HG03571 (cell line): ENCODE measurements around the gene S100A6.
"Not testable (repeated sequence)": the region's sequence is repeated elsewhere in the genome, so short reads cannot be mapped to it uniquely, and the experiment has no call there.

ENCODE experiments used
- ATAC-seq: cut with Tn5 transposase; IDR thresholded peaks from one replicate; pipeline ENCODE4 v1.9.1; 2021; ENCODE audit not compliant: unreplicated experiment

The S100A6 gene

DNA sequence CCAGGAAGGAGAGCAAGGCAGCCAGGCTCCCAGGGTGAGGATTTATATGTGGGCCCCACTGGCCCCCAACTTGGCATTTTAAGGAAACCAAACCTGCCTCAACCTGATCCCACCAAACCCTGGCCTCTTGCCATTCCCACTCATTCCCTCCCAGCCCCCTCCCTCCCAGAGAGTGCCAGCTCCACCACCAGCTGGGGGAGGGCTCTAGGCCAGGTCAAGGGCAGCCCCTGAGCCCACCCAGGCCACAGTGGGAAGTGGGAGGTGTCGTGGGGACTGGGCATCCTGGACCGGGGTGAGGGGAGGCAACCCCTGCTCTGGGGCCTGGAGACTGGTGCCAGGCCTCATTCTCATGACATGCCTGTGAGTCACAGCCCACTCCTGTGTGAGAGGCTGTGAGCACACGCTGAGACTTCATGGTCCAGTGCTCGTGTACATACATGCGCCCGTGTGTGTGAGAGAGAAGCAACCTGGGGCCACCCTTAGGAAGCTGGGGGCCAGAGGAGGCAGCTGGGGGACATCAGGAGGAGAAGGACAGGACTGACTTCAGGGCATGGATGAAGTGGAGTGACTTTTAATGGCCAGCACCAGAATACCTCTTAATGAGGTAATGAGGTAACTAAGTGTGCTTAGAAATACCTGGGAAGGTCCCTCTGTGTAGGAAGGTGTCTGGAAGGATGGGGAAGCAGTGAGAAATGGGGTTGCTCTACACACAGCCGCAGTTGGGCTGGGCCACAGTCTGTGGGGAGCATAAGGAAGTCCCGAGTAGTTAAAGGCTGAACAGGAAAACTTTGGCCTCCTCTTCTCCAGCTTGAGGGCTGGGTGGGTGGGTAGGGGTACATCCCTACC, 30.0 kb upstream of the S100A6 start, which contains the start of gene S100A2:
Gene S100A2, minus strand, starts transcription at position 316 of the 846 bp plus-strand sequence. CDS start 1,967 bp downstream, outside the sequence.
- ATAC-seq, result no peak

DNA sequence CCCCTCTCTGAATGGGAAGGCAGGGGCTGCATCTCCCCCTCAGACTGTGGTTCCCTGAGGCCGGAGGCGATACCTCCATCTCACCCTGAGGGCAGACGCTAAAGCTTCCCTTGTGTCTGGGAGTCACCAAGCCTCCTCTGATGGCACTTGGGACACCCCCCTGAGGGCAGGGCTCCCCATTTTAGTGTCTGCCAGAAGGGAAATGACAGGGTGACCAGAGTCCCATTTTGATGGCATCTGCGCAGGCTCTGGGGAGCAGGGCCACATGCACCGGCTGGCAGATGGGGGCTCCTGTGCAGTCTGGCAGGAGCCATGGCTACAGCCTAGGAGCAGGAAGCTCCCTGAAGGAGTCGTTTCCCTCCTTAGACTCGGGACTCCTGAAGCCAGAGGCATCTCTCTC, 28.2 kb upstream of the S100A6 start:
- no peak for ATAC-seq

DNA sequence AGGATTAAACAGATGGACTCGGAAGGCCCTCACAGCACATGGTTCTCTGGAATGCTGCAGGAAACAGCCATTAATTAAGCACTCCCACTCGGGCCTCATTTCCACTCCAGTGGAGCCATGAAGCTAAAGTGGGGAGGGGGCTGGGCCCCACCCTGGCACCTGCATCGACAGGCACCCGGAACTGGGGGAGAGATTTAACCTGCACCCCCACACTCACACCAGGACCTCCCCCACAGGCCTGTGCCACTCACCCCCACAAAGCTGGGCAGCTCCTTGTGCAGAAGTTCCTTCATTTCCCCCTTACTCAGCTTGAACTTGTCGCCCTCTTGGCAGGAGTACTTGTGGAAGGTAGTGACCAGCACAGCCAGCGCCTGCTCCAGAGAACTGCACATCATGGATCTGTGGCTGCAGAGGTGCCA, 27.7 kb upstream of the S100A6 start:
- ATAC-seq, result no peak

DNA sequence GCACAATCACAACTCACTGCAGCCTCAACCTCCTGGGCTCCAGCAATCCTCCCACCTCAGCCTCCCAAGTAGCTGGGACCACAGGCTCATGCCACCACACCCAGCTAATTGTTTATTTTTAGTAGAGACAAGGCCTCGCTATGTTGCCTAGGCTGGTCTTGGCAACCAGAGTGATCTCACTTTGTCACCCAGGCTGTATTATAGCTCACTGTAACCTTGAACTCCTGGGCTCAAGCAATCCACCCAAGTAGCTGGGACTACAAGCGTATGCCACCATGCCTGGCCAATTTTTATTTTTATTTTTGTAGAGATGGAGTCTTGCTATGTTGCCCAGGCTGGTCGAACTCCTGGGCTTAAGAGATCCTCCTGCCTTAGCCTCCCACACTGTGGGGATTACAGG, 26.2 kb upstream of the S100A6 start:
- not testable (repeated sequence) for ATAC-seq

DNA sequence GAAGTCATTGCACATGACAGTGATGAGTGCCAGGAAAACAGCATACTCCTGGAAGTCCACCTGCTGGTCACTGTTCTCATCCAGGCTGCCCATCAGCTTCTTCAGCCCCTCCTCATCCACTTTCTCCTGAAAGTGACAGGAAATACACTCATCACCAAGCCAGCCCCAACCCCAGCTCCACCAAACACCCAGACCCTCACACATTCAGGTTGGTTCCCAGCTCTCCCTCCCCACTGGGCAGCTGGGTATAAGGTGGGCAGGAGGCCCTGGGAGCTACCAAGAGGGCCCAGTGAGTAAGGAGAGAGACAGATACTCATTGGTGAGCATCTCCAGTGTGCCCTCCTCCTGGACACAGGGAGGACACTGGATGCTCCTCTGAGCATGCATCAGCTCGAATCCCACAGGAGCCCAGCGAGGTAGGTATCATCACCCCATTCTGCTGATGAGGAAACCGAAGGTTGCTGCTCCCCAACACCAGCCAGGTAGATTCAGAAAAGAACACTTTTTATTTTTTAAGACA, 25.7 kb upstream of the S100A6 start:
- no peak for ATAC-seq

DNA sequence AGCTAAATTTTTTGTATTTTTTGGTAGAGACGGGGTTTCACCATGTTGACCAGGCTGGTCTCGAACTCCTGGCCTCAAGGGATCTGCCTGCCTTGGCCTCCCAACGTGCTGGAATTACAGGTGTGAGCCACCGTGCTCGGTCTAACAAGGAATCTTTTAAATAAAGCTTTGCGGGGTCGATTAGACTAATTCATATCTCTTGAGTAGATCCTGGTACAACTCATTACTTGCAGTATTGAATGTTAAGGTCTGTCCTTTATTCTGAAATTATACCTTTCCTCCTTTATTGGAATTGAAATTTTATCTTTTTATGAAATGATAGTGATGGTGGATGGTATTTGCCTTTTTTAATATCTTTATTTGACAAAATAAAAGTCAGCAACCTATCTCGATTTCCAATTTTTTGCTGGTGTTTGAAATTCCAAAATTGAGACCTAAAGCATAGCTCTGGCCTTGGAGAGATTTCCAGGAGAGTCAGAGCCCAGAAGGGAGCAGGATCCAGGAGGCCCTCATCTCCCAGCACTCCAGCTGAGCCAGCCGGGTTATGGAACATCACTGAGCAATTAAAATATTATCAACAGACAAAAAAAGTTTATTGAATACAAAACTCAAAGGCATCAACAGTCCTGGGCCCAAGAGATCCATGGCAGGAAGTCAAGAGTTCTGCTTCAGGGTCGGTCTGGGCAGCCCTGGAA, 25.1 kb upstream of the S100A6 start:
- ATAC-seq, result no peak

DNA sequence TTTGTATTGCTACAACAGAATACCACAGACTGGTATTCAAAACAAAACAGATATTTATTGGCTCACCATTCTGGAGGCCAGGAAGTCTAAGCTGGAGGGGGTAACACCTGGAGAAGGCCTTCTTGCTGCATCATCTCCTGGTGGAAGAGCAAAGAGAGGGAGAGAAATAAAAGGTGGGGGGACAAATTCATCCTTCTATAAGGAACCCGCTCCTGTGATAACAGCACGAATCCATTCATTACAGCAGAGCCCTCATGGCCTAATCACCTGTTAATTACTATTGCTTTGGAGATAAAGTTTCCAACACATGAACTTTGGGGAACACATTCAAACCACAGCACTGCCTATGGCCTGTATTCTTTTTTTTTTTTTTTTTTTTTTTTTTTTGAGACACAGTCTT, 24.4 kb upstream of the S100A6 start:
- ATAC-seq, result no peak

DNA sequence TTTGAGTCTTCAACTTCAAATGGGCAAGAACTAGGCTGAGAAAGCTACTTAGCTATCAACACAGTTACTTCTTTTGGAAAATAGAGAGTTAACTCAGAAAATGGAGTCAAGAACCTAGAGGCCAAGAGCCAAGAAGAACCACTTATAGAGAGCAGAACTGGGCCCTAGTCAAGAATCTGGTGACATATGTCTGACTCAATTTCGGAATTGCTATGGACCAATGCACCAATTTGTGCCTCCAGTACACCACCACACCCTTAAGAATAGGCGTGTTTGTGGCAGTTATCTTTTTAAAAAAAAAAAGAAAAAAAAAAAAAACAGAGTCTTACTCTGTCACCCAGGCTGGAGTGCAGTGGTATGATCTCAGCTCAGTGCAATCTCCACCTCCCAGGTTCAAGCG, 22.1 kb upstream of the S100A6 start:
- no peak for ATAC-seq

DNA sequence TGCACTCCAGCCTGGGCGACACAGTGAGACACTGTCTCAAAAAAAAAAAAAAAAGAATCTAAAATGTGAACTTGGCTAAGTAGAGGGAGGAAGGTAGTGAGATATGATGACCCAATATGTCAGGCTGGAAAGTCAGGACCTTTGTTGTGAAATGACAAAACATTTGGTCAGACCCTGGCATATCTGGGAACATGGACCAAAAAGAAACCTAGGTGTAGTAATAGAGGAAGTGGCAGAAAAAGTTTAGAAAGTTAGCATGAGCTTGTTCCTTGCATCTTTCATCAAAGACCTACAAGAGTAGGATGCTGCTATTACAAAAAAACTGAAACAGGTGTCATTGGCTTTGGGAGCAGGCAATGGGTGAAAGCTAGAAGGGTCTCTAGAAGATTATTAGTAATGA, 20.6 kb upstream of the S100A6 start:
- no peak for ATAC-seq

DNA sequence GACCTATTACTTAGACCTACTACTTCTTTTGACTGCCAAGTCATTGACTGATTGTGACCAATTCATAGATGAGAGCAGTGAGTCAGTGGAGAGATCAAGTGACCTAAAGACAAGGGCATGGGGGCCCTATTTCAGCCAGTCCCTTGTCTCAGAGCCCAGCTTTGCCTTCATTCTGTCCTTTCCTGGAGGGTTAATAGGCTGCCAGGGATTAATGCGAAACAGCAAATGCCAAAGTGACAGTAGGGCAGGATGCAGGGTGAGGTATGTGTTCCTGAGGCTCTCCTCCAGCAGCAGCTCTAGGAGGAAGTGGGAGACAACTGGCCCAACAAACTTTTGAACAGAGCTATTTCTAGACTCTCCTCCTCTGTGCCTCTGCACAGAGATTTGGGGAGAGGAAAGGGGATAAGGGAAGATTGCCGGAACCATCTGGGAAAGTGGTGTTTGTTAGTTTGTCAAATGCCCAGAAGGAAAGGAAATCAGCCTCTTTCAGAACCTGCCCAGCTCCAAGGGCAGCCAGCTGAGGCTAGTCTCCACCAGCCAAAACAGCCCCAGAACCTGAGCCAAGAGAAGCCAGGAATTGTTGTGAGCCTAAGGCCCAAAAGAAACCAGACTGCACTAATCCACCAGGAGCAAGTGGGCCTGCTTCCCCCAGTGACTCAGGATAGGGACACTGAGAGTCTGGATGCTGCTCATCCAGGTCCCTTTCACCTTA, 18.2 kb upstream of the S100A6 start:
- ATAC-seq, result no peak

DNA sequence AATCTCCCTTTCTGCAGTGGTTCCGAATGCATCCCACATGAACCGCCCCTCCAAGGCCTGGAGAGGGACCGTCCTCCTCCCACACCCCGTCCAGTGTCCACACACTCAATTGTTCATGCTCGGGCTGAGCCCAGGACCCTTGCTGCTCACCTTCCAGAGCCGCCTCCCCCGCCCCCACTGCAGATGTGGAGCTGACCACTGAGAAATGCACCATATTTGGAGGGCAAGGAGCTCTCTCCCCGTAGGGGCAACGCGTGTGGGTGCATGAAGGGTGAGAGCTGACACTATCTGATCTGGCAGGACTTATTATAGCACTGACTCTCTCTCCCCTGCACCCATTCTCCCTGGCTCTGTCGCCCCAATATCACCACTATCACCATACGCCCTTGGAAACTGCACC, 17.3 kb upstream of the S100A6 start:
- ATAC-seq, result no peak

DNA sequence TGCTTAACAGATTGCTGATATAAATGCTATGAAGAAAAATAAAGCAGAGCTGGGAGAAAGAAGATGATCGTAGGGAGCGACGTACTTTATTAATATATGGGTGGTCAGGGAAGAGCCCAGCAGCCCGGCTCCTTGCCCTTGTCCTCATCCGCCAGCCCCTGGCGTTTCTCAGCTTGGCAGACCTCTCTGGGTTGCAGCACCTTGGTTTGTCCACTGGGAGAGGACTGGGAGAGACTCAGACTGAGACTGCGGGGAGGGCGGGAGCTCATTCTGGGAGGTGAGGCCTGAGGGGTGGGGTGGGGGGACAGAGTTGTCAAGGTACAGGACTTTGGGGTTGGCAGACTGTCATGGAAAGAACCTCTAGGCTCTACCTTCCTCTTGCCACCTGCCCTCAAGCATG, 16.5 kb upstream of the S100A6 start:
- no peak for ATAC-seq

DNA sequence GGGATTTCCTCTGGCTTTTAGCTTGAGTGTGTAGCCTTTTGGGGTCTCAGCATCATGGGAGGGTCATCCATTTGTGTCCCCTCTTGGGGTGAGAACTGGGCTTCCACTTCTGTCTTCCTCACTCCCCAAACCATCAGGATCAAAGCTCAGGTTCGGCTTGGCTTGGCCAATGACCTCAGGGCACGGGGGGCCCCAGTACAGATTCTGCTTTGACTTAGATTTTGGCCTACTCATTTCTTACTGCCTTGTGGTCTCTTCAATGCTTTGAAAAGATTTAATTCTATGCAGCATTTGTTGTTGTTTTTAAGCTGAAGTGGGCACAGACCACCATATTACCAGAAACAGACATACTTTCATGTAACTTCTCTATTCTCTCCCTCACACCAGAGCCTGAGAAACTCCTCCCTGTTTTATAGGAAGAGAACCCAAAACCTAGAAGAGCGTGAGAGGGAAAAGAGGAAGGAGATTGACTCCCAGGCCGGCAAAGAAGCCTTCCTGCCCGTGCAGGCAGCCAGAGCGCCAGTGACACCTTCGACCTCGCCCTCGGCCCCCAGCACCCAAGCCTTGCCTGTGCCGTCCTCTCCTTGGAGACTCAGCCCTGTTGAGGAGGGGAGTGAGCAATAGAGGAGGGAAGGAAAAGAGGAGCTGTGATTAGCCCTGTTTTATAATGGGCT, 15.2 kb upstream of the S100A6 start:
- no peak for ATAC-seq

DNA sequence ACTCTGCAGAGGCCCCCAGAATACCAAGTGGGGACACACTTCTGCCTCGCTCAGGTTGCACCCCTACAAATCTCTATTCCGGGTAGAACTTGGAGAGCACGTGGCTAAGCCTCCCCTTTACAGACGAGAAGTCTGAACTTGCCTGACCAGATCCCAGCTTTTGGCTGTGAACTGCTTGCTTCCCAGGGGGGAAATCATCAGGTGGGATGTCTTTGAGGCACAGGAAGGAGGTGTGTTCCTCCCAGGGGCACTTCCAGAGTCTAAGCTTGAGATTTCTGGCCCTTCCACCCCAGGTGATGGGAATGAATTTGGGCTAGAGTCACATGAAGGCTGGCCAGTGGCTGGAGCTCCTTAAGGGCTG, 14.6 kb upstream of the S100A6 start:
- ATAC-seq, result no peak

DNA sequence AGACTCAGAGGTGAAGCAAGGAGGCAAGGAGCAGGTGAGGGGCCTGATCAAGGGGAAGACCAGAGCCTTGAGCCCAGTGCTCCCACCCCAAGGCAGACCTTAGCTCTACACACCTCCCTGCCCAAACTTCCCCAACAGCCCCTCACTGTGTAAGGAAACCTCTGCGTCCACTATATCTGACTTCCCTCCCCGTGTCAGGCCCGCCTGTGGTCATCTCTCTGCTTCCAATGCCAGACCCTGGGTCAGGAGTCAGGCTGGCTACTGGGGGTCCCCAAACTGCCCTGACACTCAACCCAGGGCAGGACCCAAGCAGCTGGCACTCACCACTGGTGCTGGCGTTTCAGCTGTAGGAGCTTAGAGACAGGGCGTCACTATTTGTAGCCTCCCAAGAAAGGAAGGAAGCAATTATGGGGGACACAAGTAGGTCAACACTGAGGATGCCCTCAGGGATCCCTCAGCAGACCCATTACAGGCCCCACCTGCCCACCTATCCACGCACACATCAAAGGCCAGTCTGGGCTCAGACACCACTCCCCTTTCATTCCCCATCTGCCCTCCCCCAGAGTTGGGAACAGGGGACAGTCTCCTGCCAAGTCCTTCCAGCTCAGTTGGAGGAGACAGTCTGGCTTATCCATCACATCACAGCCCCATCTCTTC, 14.1 kb upstream of the S100A6 start:
- ATAC-seq, result no peak

DNA sequence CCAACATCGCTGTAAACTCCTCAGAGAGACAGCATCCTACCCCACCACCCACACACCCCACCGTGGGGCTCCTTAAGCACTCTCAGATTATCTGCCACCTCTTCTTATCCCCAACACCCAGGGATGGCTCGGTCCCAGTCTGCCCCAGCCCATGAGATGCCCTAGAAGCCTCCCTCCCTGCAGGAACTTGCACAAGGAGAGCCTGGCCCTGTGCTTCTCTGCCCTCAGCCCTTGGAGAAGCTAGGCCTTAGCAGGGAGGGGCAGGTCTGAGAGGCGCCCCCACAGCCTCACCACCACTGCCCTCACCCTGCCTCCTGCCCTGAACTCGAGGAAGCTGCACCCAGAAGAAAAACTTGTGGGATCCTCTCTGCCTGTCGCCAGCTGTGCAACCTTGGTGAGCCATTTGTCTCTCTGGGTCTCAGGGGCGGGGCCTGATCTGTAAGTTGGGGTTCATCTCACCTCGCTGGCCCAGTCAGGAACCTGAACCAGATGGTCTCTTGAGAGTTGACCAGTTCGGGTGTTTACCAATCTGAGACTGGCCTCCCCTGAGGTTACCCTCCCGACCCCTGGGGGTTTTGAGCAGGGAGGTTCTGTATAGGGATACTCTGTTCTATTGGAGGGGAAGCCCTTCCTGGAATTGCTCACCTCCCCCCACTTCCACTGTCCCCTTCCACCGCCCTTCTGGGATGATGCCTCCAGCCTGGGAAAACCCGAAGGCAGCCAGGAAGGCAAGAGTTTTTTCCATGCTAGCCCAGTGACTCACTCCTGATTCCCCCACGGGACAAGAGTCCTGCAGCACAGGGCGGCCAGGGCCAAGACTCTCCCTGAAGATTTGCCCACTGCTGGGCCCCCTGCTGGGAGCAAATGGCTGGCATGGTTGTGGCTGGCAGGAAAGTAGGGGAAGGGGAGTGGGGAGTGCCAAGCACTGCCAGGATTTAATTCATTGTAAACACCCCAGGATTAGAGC, 13.2 kb upstream of the S100A6 start, which contains the start of gene S100A3:
Gene S100A3, minus strand, starts transcription at position 537 of the 967 bp plus-strand sequence. CDS start 773 bp downstream, outside the sequence.
- ATAC-seq, result no peak

DNA sequence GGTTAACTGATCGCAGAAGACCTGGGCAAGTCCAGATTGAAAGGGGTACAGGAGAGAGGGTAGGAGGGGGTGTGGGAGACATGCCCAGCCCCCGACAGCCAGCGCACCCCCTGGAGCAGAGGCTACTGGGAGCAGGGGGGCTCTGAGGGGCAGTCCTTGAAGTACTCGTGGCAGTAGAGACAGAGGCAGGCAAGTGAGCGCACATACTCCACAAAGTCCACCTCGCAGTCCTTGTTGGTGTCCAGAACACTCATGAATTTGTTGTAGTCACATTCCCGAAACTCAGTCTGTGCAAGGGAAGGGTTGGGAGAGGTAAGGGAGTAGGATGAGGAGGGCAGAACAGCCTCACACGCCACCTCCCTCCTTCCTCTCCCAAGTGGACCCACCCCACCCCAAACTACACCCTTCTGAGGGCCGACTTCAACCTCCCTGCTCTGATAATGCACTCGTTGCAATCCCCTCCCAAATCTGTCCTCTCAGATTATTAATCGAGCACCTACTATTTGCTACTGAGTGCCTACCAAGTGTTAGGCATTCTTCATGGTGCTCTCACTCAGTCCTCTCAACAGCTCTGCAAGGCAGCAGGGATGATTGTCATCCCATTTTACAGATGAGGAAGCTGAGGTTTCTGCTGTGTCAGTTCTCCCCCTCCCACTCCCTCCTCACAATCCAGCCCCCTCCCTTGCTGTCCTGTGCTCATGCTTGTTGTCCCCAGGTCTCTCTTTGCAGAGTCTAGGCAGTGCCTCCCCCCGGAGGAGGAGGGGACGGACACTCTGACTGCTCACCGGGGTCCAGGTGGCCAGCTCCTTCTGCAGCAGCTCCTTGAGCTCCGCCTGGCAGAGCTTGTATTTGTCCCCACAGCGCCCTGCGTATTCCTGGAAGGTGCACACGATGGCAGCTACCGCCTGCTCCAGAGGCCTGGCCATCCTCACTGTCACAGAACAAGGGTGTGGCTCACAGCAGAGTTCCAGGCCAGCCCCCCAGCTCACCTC, 12.1 kb upstream of the S100A6 start:
- no peak for ATAC-seq
